NCI-H1105 (cell line): ENCODE measurements around the gene SNTG2.

Experiments
- DNase-seq: peaks from one replicate; lab custom pipeline; 2025; lab: John Stamatoyannopoulos, UW

Gene SNTG2

GRCh38 chr2:1283020-1283801, 332.6 kb downstream of the SNTG2 start:
- DNase-seq: no peak

DNA sequence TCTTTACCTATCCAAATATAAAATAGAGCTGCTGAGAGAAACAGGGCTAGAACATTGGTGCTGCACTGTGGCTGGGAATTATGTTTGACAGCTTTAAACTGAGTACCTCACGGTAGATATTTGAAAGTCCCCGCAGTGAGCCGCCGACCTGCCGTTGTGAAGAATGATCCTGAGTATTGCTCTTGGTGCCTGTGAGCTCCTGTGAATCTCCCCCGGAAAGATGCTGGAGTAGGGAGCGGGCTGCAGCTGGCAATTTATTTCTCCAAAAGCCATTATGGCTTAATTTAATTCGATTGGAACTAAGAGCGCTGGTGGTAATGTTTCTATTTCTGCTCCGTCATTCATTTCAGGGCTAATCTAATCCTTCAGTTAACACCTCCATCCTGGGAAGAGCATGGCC, 333.2 kb downstream of the SNTG2 start:
- peak; percentile 31 for DNase-seq

- no peak for DNase-seq
These were observed 336.3 kb downstream of the SNTG2 start for GRCh38 chr2:1286929-1287328.

DNA sequence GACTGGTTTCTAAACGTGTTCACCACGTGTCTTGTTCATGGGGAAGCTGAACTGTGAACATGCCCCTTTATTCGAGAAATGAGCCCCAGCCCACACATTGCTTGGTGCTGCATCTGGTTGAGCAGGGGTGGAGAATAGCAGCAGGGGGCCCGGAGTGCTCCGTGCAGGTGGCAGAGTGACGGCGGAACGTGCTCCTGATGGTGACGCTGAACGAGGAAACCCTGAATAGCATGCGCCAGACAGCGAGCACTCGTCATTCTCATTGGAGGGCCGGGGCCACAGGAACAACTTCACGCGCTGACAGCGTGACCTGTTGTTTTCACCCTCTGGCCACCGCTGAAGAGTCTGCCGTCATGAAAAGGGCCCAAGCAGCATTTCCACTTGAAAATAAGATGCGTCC, 336.8 kb downstream of the SNTG2 start:
- no peak for DNase-seq

GRCh38 chr2:1294900-1295299, 344.3 kb downstream of the SNTG2 start:
- DNase-seq: no peak

- no peak for DNase-seq
These were observed 345.1 kb downstream of the SNTG2 start for GRCh38 chr2:1295740-1296139.

DNA sequence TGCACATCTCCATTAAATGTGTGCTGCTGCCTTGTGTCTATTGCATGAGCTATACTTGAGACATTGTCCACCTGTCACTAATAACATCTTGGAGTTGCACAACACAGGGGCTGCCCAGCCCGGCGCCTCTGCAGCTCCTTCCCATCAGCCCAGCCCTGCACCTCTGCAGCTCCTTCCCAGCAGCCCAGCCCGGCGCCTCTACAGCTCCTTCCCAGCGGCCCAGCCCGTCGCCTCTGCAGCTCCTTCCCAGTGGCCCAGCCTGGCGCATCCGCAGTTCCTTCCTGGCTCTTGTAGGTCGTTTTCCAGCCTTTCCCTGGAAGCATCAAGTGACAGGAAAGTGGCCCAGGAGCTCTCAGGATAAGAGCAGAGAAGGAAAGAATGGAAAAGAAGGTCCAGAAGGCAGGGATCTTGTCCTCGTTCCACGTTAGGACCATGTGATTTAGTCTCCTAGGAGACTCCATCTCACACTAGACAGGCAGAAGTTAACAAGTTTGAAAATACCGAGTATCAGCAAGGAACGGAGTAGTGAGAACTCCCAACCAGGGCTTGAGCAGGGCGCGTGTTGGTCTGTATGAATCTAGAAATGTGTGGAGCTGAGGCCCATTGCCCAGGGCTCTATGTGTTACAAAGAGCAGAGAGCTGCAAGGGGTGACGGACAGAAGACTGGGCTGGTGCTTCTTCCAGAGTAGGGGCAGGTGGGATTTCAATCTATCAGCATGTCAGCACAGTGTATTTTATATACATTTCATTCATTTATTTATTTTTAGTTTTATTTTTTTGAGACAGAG, 346.9 kb downstream of the SNTG2 start:
- DNase-seq: no peak

GRCh38 chr2:1299043-1299442, 348.4 kb downstream of the SNTG2 start:
- no peak for DNase-seq

DNA sequence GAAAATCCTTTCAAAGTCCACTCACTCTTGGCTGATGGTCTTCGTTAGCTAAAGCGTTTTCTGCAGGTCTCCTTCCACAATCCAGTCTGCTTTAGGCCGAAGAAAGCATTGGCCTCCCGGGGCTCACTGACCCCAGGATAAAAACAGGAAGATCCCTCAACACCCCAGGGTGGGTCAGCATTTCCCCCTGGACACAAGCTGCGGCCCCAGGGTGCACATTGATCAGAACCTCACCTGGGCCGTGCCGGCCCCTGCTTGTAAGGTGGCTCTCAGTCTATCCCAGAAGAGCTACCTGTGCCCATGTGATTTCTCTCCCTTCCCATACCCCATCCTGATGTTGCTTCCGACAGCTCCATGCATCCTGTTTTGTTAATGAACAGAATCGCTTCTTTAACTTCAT, 349.6 kb downstream of the SNTG2 start:
- no peak for DNase-seq

DNA sequence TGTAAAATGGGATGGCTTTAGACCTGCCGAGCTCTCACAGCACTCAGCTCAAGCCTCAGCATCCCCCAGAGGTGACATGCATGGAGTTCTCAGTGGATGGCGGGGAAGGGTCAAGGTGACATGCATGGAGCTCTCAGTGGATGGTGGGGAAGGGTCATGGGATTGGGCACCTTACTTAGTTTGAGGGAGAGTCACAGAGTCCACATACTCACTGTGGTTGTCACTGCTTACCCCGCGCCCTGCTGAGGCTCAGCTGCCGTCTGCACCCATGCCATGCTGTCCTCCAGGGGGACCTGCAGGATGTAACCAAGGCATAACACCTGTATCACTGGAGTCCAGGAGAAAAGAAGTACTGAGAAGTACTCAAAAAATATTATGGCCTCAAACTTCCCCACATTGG, 350.4 kb downstream of the SNTG2 start:
- no peak for DNase-seq

DNA sequence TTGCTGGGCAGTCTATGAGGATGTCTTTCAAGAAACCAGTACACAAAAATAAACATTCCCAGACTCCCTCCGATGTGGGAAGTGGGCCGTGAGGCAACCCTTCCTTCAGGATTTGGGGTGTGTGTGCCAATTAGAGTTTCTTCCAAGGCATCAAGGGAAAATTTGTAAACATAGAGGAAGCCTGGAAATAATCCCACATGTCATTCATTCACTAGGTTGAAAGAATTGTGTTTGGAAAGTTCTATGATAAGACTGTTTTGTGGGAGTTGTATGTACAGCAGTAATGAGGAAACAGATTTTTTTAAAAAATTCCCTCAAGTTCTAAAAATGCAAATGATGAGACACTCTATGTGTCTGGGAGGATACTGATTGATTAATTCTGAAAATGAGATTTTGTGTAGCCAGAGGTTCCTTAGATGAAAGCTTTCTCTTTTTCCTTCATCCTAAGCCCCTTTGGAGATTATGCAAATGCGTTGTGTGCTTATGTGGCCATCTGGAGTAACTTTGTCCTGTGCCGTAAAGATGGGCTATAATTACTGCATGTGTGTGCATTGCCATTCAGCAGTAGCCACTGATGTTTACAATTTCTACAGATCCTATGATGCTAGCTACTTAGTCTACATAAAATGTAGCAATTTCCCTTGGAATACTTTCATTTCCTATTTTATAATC, 354.8 kb downstream of the SNTG2 start:
- no peak for DNase-seq

GRCh38 chr2:1306014-1306686, 355.5 kb downstream of the SNTG2 start:
- no peak for DNase-seq

GRCh38 chr2:1306687-1307516, 356.3 kb downstream of the SNTG2 start:
- no peak for DNase-seq

GRCh38 chr2:1307670-1308069, 357.0 kb downstream of the SNTG2 start:
- DNase-seq: no peak

- no peak for DNase-seq
These were observed 358.0 kb downstream of the SNTG2 start for GRCh38 chr2:1308678-1309077.

DNA sequence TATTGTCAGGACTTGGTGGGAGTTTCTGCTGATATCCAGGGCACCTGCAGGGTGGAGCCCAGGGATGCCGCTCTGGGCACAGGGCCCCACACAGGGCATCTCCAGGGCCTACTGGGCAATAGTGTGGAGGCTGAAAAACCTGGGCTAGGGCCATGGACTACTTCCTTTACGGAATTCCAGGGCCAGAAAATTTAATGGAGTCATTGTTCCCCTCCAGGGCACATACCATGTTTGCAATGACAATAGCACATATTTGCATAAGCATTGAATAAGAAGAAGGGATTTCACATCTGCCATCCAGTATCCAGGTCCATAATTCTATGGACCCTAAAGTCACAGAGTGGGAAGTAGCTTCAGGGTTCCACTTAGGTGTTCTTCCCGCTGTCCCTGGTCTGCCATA, 358.9 kb downstream of the SNTG2 start:
- DNase-seq: no peak

DNA sequence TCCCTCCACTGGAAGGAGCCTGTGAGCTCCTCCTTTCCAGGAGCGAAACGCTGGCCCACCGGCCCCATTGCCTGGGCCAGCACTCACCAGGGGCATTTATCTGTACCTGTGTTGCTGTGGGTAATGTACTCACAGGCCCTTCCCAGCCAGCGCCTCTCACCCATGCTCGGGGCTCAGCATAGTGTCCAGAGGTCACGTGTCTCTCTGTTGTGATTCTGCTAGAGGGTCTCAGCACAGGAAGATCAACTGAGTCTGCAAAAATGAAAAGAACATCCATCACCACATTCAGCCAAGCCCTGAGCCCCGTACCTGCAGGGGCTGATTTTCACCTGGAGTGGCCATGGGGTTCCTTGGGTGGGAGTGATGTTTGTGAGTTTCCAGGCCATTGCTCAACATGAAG, 359.6 kb downstream of the SNTG2 start:
- no peak for DNase-seq

DNA sequence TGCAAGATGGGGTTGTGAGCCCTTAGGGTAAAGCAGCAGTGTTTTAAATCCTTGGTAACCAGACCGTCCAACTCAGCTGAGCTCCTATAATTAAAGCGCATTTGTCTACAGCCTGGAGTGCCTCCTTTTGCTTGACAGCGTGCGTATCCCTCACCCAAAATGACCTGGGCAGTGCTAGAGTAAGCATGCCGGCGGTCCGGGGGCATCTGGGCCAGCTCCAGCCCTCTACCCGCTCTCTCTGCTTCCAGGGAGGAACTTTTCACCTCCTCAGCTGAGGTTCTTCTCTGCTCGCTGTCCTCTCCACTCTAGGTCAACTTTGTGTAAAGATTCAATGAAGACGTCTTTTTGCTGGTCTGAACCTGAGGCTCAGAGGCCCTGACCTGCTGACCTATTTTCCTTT, 360.2 kb downstream of the SNTG2 start:
- no peak for DNase-seq

- no peak for DNase-seq
These were observed 362.7 kb downstream of the SNTG2 start for GRCh38 chr2:1313240-1313924.

GRCh38 chr2:1314254-1314653, 363.6 kb downstream of the SNTG2 start:
- DNase-seq: no peak
